ENCODE data around the gene SAGE1. TPM values are rescaled to one million over a fixed set of nuclear protein-coding genes. Genes with fewer than 3 reads are reported as not detected.
"Not testable (repeated sequence)": the region's sequence is repeated elsewhere in the genome, so short reads cannot be mapped to it uniquely, and the experiment has no call there.

Gene SAGE1
- polyA plus RNA-seq, result not detected

GRCh38 chrX:135893294-135893817 lies at the start of gene SAGE1, which contains the start of gene CT45A10:
SAGE1 (plus strand) TSS chrX:135893716; CDS start chrX:135896243, 2,527 bp downstream.
CT45A10 (minus strand) TSS chrX:135893444; CDS start chrX:135885344, 8,100 bp downstream.
- Mint-ChIP-seq H3K27me3 (ENCODE audit: low read depth in 3 of 3) (peaks cover 0 to 2% (median 0%) of the 10 kb centered on the region in 3 donors), H3K36me3 (no peaks in the 10 kb centered on the region), H3K9me3 (no peaks in the 10 kb centered on the region), H3K4me1 (no peaks in the 10 kb centered on the region), H3K27ac (no peak within 1 kb of the TSS), H3K4me3 (no peak within 1 kb of the TSS)
- DNase-seq, result no peak

- not testable (repeated sequence) for H3K36me3 Mint-ChIP-seq; H3K27ac Mint-ChIP-seq; DNase-seq; H3K4me1 Mint-ChIP-seq; H3K4me3 Mint-ChIP-seq; H3K27me3 Mint-ChIP-seq (ENCODE audit: low read depth in 3 of 3); H3K9me3 Mint-ChIP-seq
Observed at GRCh38 chrX:135854438-135854837, 39.1 kb upstream of the SAGE1 start, which contains the start of gene CT45A8. CT45A8 (minus strand) TSS chrX:135854538; CDS start chrX:135850783, 3,755 bp downstream.

- not testable (repeated sequence) for DNase-seq; H3K27me3 Mint-ChIP-seq (ENCODE audit: low read depth in 3 of 3); H3K27ac Mint-ChIP-seq
Observed at GRCh38 chrX:135871712-135872111, 21.8 kb upstream of the SAGE1 start, which contains the start of gene CT45A9. CT45A9 (minus strand) TSS chrX:135871812; CDS start chrX:135868061, 3,751 bp downstream.

GRCh38 chrX:135882741-135883140 lies 10.8 kb upstream of the SAGE1 start:
- not testable (repeated sequence) for H3K4me1 Mint-ChIP-seq

More at GRCh38 chrX:135871712-135872111, 21.8 kb upstream of the SAGE1 start, which contains the start of gene CT45A9:
- H3K9me3 Mint-ChIP-seq, H3K36me3 Mint-ChIP-seq, H3K4me1 Mint-ChIP-seq, H3K4me3 Mint-ChIP-seq: not testable (repeated sequence)

GRCh38 chrX:135888230-135888629 lies 5.3 kb upstream of the SAGE1 start:
- not testable (repeated sequence) for H3K9me3 Mint-ChIP-seq; H3K27ac Mint-ChIP-seq; H3K4me1 Mint-ChIP-seq; DNase-seq; H3K36me3 Mint-ChIP-seq; H3K4me3 Mint-ChIP-seq; H3K27me3 Mint-ChIP-seq (ENCODE audit: low read depth in 3 of 3)

More at GRCh38 chrX:135882741-135883140, 10.8 kb upstream of the SAGE1 start:
- DNase-seq; H3K27ac Mint-ChIP-seq; H3K27me3 Mint-ChIP-seq (ENCODE audit: low read depth in 3 of 3); H3K36me3 Mint-ChIP-seq; H3K9me3 Mint-ChIP-seq; H3K4me3 Mint-ChIP-seq: not testable (repeated sequence)

GRCh38 chrX:135888976-135889375 lies 4.5 kb upstream of the SAGE1 start:
- H3K9me3 Mint-ChIP-seq; H3K27me3 Mint-ChIP-seq (ENCODE audit: low read depth in 3 of 3); H3K4me3 Mint-ChIP-seq; H3K27ac Mint-ChIP-seq; H3K36me3 Mint-ChIP-seq; H3K4me1 Mint-ChIP-seq: not testable (repeated sequence)
- DNase-seq, result peak in 2 of 3 donors; percentile 2 to 15

GRCh38 chrX:135890087-135890585 lies 3.4 kb upstream of the SAGE1 start:
- DNase-seq, result no peak
- H3K4me1 Mint-ChIP-seq, result no peaks in the 10 kb centered on the region
- no peaks in the 10 kb centered on the region for H3K9me3 Mint-ChIP-seq
- no peaks in the 10 kb centered on the region for H3K27me3 Mint-ChIP-seq (ENCODE audit: low read depth in 3 of 3)
- no peak overlapping the region for H3K27ac Mint-ChIP-seq
- no peak overlapping the region for H3K4me3 Mint-ChIP-seq
- H3K36me3 Mint-ChIP-seq, result no peaks in the 10 kb centered on the region

GRCh38 chrX:135892781-135893180 lies 735 bp upstream of the SAGE1 start:
- H3K4me3 Mint-ChIP-seq, result no peak overlapping the region
- H3K27ac Mint-ChIP-seq, result no peak overlapping the region
- H3K27me3 Mint-ChIP-seq (ENCODE audit: low read depth in 3 of 3), result no peaks in the 10 kb centered on the region
- no peaks in the 10 kb centered on the region for H3K9me3 Mint-ChIP-seq
- no peaks in the 10 kb centered on the region for H3K4me1 Mint-ChIP-seq
- no peak for DNase-seq
- no peaks in the 10 kb centered on the region for H3K36me3 Mint-ChIP-seq

- Mint-ChIP-seq H3K27ac (no peak overlapping the region), H3K4me1 (no peaks in the 10 kb centered on the region), H3K4me3 (no peak overlapping the region), H3K9me3 (peaks cover 0 to 1% (median 0%) of the 10 kb centered on the region in 6 donors), H3K27me3 (ENCODE audit: low read depth in 3 of 3) (peaks cover 0 to 2% (median 0%) of the 10 kb centered on the region in 3 donors), H3K36me3 (no peaks in the 10 kb centered on the region)
- DNase-seq, result no peak
Observed at GRCh38 chrX:135910251-135910650, 16.7 kb downstream of the SAGE1 start.

GRCh38 chrX:135914404-135914803 lies 20.9 kb downstream of the SAGE1 start:
- Mint-ChIP-seq H3K4me3 (no peak overlapping the region), H3K27ac (no peak overlapping the region), H3K36me3 (no peaks in the 10 kb centered on the region), H3K4me1 (no peaks in the 10 kb centered on the region), H3K9me3 (no peaks in the 10 kb centered on the region), H3K27me3 (ENCODE audit: low read depth in 3 of 3) (peaks cover 0 to 8% (median 2%) of the 10 kb centered on the region in 3 donors)
- no peak for DNase-seq

GRCh38 chrX:135920516-135920915 lies 27.0 kb downstream of the SAGE1 start:
- H3K4me1 Mint-ChIP-seq; H3K4me3 Mint-ChIP-seq; H3K9me3 Mint-ChIP-seq; H3K27me3 Mint-ChIP-seq (ENCODE audit: low read depth in 3 of 3); H3K27ac Mint-ChIP-seq; H3K36me3 Mint-ChIP-seq; DNase-seq: not testable (repeated sequence)

- peaks cover 0 to 3% (median 0%) of the 10 kb centered on the region in 3 donors for H3K27me3 Mint-ChIP-seq (ENCODE audit: low read depth in 3 of 3)
- H3K36me3 Mint-ChIP-seq, result no peaks in the 10 kb centered on the region
- DNase-seq, result no peak
- no peaks in the 10 kb centered on the region for H3K9me3 Mint-ChIP-seq
- no peak overlapping the region for H3K4me3 Mint-ChIP-seq
- no peak overlapping the region for H3K27ac Mint-ChIP-seq
- no peaks in the 10 kb centered on the region for H3K4me1 Mint-ChIP-seq
Observed at GRCh38 chrX:135923353-135923752, 29.8 kb downstream of the SAGE1 start.

- Mint-ChIP-seq H3K9me3 (no peaks in the 10 kb centered on the region), H3K4me3 (no peak overlapping the region), H3K27me3 (ENCODE audit: low read depth in 3 of 3) (peaks cover 0 to 4% (median 0%) of the 10 kb centered on the region in 3 donors), H3K36me3 (no peaks in the 10 kb centered on the region), H3K4me1 (no peaks in the 10 kb centered on the region), H3K27ac (no peak overlapping the region)
- no peak for DNase-seq
Observed at GRCh38 chrX:135927897-135928296, 34.4 kb downstream of the SAGE1 start.

- Mint-ChIP-seq H3K27me3 (ENCODE audit: low read depth in 3 of 3) (peaks cover 0 to 3% (median 2%) of the 10 kb centered on the region in 3 donors), H3K4me1 (no peaks in the 10 kb centered on the region), H3K9me3 (peaks cover 0 to 6% (median 0%) of the 10 kb centered on the region in 6 donors), H3K27ac (no peak overlapping the region), H3K4me3 (no peak overlapping the region), H3K36me3 (no peaks in the 10 kb centered on the region)
- DNase-seq, result peak; percentile 18 to 25 (median 22)
Observed at GRCh38 chrX:135931644-135932487, 38.4 kb downstream of the SAGE1 start.
